ENCODE data around the gene RILPL2.
"Not testable (repeated sequence)": the region's sequence is repeated elsewhere in the genome, so short reads cannot be mapped to it uniquely, and the experiment has no call there.

Gene RILPL2

DNA sequence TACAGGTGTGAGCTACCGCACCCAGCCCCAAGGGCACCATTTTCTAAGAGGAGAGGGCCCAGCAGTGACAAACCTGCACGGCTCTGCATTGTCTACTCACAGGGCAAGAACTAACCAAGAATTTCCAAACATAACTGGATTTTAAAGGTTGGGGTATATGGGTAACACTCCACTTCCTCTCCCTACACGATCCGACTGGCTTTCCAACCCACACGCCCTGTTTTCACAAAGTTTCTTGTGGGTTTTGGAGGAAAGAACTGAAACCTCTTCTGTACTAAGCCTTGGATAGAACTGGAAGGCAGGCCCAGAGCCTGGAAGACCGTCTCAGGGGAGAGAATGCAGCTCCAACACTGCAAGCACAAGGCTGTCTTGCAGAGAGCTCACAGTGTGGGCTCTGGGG lies 46.4 kb upstream of the RILPL2 start:
- Histone ChIP-seq H3K36me3 (replicated peaks; ENCODE audit: insufficient read depth, low read length) (no peaks in the 10 kb centered on the region), H3K9me3 (replicated peaks; ENCODE audit: insufficient read depth, low read length) (no peaks in the 10 kb centered on the region), H3K9ac (ENCODE audit: low read length) (no peak overlapping the region), H3K4me2 (ENCODE audit: low read depth, low read length) (no peak overlapping the region), H3K9me2 (replicated peaks; ENCODE audit: insufficient read depth, low read length) (no peaks in the 10 kb centered on the region), H3K4me1 (ENCODE audit: low read length) (no peaks in the 10 kb centered on the region), H3K27ac (ENCODE audit: low read length) (no peak overlapping the region), H3K79me2 (ENCODE audit: low read length) (no peaks in the 10 kb centered on the region), H4K20me1 (ENCODE audit: insufficient read depth, low read length) (no peaks in the 10 kb centered on the region), H3K27me3 (replicated peaks; ENCODE audit: insufficient read depth, low read length) (no peaks in the 10 kb centered on the region), H3F3A (ENCODE audit: insufficient read depth, low read length) (no peaks in the 10 kb centered on the region), H3K4me3 (ENCODE audit: low read length) (no peak overlapping the region), H2AFZ (ENCODE audit: low read length) (no peak overlapping the region)
- TF ChIP-seq EZH2 (optimal IDR thresholded peaks at IDR 0.05; ENCODE audit: low read depth, low read length) (no peak), EZH2phosphoT487 (IDR thresholded peaks at IDR 0.05; ENCODE audit: low read length) (no peak)
- TF ChIP-seq, protein P1, sequence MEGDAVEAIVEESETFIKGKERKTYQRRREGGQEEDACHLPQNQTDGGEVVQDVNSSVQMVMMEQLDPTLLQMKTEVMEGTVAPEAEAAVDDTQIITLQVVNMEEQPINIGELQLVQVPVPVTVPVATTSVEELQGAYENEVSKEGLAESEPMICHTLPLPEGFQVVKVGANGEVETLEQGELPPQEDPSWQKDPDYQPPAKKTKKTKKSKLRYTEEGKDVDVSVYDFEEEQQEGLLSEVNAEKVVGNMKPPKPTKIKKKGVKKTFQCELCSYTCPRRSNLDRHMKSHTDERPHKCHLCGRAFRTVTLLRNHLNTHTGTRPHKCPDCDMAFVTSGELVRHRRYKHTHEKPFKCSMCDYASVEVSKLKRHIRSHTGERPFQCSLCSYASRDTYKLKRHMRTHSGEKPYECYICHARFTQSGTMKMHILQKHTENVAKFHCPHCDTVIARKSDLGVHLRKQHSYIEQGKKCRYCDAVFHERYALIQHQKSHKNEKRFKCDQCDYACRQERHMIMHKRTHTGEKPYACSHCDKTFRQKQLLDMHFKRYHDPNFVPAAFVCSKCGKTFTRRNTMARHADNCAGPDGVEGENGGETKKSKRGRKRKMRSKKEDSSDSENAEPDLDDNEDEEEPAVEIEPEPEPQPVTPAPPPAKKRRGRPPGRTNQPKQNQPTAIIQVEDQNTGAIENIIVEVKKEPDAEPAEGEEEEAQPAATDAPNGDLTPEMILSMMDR (IDR thresholded peaks at IDR 0.05; ENCODE audit: low read length) = no peak
- no peak for DNase-seq

DNA sequence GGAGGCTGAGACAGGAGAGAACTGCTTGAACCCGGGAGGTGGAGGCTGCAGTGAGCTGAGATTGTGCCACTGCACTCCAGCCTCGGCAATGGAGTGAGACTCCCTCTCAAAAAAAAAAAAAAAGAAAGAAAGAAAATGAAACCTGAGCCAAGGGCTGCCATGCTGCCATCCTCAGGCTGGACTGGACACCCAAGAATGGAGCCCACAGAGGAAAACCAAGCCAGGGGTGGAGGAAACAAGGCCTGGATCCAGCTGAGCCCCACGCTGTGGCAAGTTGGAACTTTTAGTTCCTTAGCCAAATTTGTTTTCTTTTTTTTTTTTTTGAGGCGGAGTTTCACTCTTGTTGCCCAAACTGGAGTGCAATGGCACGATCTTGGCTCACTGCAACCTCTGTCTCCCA lies 44.8 kb upstream of the RILPL2 start:
- not testable (repeated sequence) for H4K20me1 ChIP-seq (ENCODE audit: insufficient read depth, low read length); H3K9me3 ChIP-seq (replicated peaks; ENCODE audit: insufficient read depth, low read length); H2AFZ ChIP-seq (ENCODE audit: low read length); H3K9me2 ChIP-seq (replicated peaks; ENCODE audit: insufficient read depth, low read length); H3K4me3 ChIP-seq (ENCODE audit: low read length); H3K9ac ChIP-seq (ENCODE audit: low read length); H3K27ac ChIP-seq (ENCODE audit: low read length); H3K79me2 ChIP-seq (ENCODE audit: low read length); H3K4me2 ChIP-seq (ENCODE audit: low read depth, low read length); H3K27me3 ChIP-seq (replicated peaks; ENCODE audit: insufficient read depth, low read length); H3F3A ChIP-seq (ENCODE audit: insufficient read depth, low read length); H3K36me3 ChIP-seq (replicated peaks; ENCODE audit: insufficient read depth, low read length); DNase-seq; H3K4me1 ChIP-seq (ENCODE audit: low read length)

DNA sequence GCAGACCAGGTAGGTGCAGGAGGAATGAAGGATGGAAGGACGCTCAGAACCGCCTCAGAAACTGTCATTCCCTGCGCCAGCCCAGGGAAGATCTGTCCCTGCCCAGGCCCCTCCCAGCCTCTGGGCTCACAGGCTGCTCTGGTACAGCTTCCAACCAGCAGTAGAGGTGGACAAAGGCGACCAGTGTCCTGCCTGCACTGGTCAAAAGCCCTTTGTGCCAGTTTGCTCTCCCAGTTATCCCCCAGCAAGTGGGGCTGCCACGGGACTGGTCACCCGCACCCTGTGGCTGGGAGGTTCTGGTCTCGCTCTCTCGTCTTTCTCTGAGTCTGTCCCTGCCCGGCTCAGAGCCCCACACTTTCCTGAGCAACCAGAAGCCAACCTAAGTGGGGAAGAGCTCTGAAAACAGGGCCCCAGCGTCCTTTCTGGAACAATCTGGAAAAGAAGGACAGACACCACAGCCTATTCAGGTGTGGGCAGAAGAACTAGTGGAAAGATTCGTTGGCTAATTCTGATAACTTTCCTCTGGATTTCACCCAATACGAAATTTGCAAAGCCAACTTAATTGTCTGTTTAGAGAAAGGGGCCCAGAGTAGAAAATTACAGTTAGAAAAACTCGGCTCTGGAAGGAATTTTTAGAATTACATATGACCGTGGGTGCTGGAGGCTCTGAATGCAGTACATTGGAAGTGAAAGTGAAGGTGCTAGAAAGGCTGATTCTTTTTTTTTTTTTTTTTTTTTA lies 43.1 kb upstream of the RILPL2 start:
- Histone ChIP-seq H3K9ac (ENCODE audit: low read length) (no peak overlapping the region), H3K36me3 (replicated peaks; ENCODE audit: insufficient read depth, low read length) (no peaks in the 10 kb centered on the region), H3K9me3 (replicated peaks; ENCODE audit: insufficient read depth, low read length) (no peaks in the 10 kb centered on the region), H3F3A (ENCODE audit: insufficient read depth, low read length) (no peaks in the 10 kb centered on the region), H3K27ac (ENCODE audit: low read length) (no peak overlapping the region), H3K9me2 (replicated peaks; ENCODE audit: insufficient read depth, low read length) (no peaks in the 10 kb centered on the region), H3K4me1 (ENCODE audit: low read length) (no peaks in the 10 kb centered on the region), H3K27me3 (replicated peaks; ENCODE audit: insufficient read depth, low read length) (no peaks in the 10 kb centered on the region), H3K4me2 (ENCODE audit: low read depth, low read length) (no peak overlapping the region), H3K79me2 (ENCODE audit: low read length) (no peaks in the 10 kb centered on the region), H3K4me3 (ENCODE audit: low read length) (no peak overlapping the region), H4K20me1 (ENCODE audit: insufficient read depth, low read length) (no peaks in the 10 kb centered on the region), H2AFZ (ENCODE audit: low read length) (no peak overlapping the region)
- DNase-seq = no peak
- no peak for TF ChIP-seq EZH2phosphoT487 (IDR thresholded peaks at IDR 0.05; ENCODE audit: low read length)
- no peak for TF ChIP-seq EZH2 (optimal IDR thresholded peaks at IDR 0.05; ENCODE audit: low read depth, low read length)
- TF ChIP-seq, protein P1 (IDR thresholded peaks at IDR 0.05; ENCODE audit: low read length) = no peak

DNA sequence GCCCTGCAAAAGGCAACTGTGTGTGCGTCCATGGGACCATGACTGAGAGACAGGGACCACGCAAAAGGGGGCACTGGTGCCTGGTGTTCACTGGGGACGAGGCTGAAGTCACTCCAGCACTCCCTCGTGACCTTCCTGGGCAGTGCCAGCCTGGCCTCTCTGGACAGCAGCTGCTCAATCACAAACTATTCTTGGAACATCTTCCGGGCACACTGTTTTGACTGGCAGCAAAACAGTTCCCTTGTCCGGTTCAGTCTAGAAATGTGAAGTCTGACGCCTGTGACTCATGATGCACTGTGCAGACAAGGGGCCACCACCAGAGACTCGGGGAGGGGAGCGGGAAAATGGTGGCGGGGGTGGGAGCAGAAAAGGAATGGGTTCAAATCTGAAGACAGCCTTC lies 42.3 kb upstream of the RILPL2 start:
- DNase-seq = no peak
- Histone ChIP-seq H3K9me2 (replicated peaks; ENCODE audit: insufficient read depth, low read length) (no peaks in the 10 kb centered on the region), H3F3A (ENCODE audit: insufficient read depth, low read length) (no peaks in the 10 kb centered on the region), H3K4me3 (ENCODE audit: low read length) (no peak overlapping the region), H3K9ac (ENCODE audit: low read length) (no peak overlapping the region), H3K4me2 (ENCODE audit: low read depth, low read length) (no peak overlapping the region), H3K9me3 (replicated peaks; ENCODE audit: insufficient read depth, low read length) (no peaks in the 10 kb centered on the region), H3K27me3 (replicated peaks; ENCODE audit: insufficient read depth, low read length) (no peaks in the 10 kb centered on the region), H3K79me2 (ENCODE audit: low read length) (no peaks in the 10 kb centered on the region), H4K20me1 (ENCODE audit: insufficient read depth, low read length) (no peaks in the 10 kb centered on the region), H3K27ac (ENCODE audit: low read length) (no peak overlapping the region), H3K36me3 (replicated peaks; ENCODE audit: insufficient read depth, low read length) (no peaks in the 10 kb centered on the region), H2AFZ (ENCODE audit: low read length) (no peak overlapping the region), H3K4me1 (ENCODE audit: low read length) (no peaks in the 10 kb centered on the region)
- TF ChIP-seq, protein P1 (IDR thresholded peaks at IDR 0.05; ENCODE audit: low read length) = no peak
- no peak for TF ChIP-seq EZH2 (optimal IDR thresholded peaks at IDR 0.05; ENCODE audit: low read depth, low read length)
- TF ChIP-seq EZH2phosphoT487 (IDR thresholded peaks at IDR 0.05; ENCODE audit: low read length) = no peak
